IMR-90 (cell line): ENCODE data around the gene NLRC5. TPM values are rescaled to one million over a fixed set of nuclear protein-coding genes. Genes with fewer than 3 reads are reported as not detected.

ENCODE experiments used
- ATAC-seq: fragments of 200-7000 bp; cut with Tn5 transposase; 2 replicates; pipeline ENCODE4 v1.9.1; 2020; ENCODE audit warnings: low read depth, mild to moderate bottlenecking, moderate library complexity
- BruUV-seq: library from RNA; stranded (reverse); fragments of 400-500 nt; replicated peaks from 2 replicates; lab custom pipeline; 2021; lab: Mats Ljungman, UMichigan
- CTCF ChIA-PET: fragments of 300-600 bp; formaldehyde crosslinking; extraction: SDS; loops from one replicate; lab custom pipeline; 2021; ENCODE audit warnings: antibody characterized with exemption; lab: Yijun Ruan, JAX
- POLR2A ChIA-PET: fragments of 300-600 bp; sonication (Branson Sonifier 250); formaldehyde crosslinking; loops from one replicate; lab custom pipeline; 2022; ENCODE audit warnings: antibody characterized with exemption; ENCODE audit not compliant: unreplicated experiment; lab: Charles Lee
- DNase-seq: peaks from one replicate; pipeline ENCODE4 v3.0.0; 2013
- H2AFZ ChIP-seq: replicated peaks from 2 replicates; pipeline ENCODE3; 2013; ENCODE audit warnings: low read length, mild to moderate bottlenecking; ENCODE audit not compliant: poor library complexity
- H2AK5ac ChIP-seq: 2 replicates; pipeline ENCODE4 v1.6.1; 2013; ENCODE audit warnings: low read depth, low read length, inconsistent platforms
- H2AK9ac ChIP-seq: replicated peaks from 2 replicates; pipeline ENCODE3; 2013; ENCODE audit warnings: mild to moderate bottlenecking, low read depth, low read length, moderate library complexity; ENCODE audit not compliant: poor library complexity
- H2BK120ac ChIP-seq: 2 replicates; pipeline ENCODE4 v1.6.1; 2013; ENCODE audit warnings: low read depth, low read length, inconsistent platforms
- H2BK15ac ChIP-seq: 3 replicates; pipeline ENCODE4 v1.6.1; 2013; ENCODE audit warnings: low read depth, low read length, inconsistent platforms
- H2BK20ac ChIP-seq: 2 replicates; pipeline ENCODE4 v1.6.1; 2013; ENCODE audit warnings: low read depth, mild to moderate bottlenecking, inconsistent platforms, low read length, moderate library complexity
- H2BK5ac ChIP-seq: 2 replicates; pipeline ENCODE4 v1.6.1; 2013; ENCODE audit warnings: mild to moderate bottlenecking, low read depth, low read length, inconsistent platforms; ENCODE audit not compliant: poor library complexity, severe bottlenecking
- H3K14ac ChIP-seq: replicated peaks from 2 replicates; pipeline ENCODE4 v1.6.1; 2013; ENCODE audit warnings: low read depth, low read length, inconsistent platforms
- H3K18ac ChIP-seq: 2 replicates; pipeline ENCODE4 v1.6.1; 2013; ENCODE audit warnings: low read depth, low read length, control low read depth
- H3K23ac ChIP-seq: 2 replicates; pipeline ENCODE4 v1.6.1; 2013; ENCODE audit warnings: low read depth, low read length, inconsistent platforms
- H3K27ac ChIP-seq: 2 replicates; pipeline ENCODE4 v1.5.1; 2013; ENCODE audit warnings: mild to moderate bottlenecking, control low read depth, low read length; ENCODE audit not compliant: insufficient read depth
- H3K27me3 ChIP-seq: 2 replicates; pipeline ENCODE4 v1.6.1; 2013; ENCODE audit warnings: low read length; ENCODE audit not compliant: control insufficient read depth, insufficient read depth
- H3K36me3 ChIP-seq: 2 replicates; pipeline ENCODE4 v1.6.1; 2013; ENCODE audit warnings: low read length, mixed read lengths; ENCODE audit not compliant: control insufficient read depth, insufficient read depth
- H3K4ac ChIP-seq: 2 replicates; pipeline ENCODE4 v1.6.1; 2013; ENCODE audit warnings: low read depth, low read length, inconsistent platforms
- H3K4me1 ChIP-seq: 2 replicates; pipeline ENCODE4 v1.6.1; 2013; ENCODE audit warnings: low read length, mixed read lengths; ENCODE audit not compliant: control insufficient read depth, insufficient read depth
- H3K4me2 ChIP-seq: 2 replicates; pipeline ENCODE4 v1.6.1; 2013; ENCODE audit warnings: low read depth, mild to moderate bottlenecking, control low read depth, low read length, moderate library complexity
- H3K4me3 ChIP-seq: 2 replicates; pipeline ENCODE4 v1.5.1; 2013; ENCODE audit warnings: low read depth, mild to moderate bottlenecking, control low read depth, low read length, moderate library complexity; ENCODE audit not compliant: insufficient read depth
- H3K56ac ChIP-seq: 2 replicates; pipeline ENCODE4 v1.6.1; 2013; ENCODE audit warnings: low read length, inconsistent platforms; ENCODE audit not compliant: insufficient read depth; ENCODE audit errors: extremely low read depth
- H3K79me1 ChIP-seq, 2 experiments: 2 replicates each; pipeline ENCODE4 v1.6.1; 2013; ENCODE audit warnings: low read length in 2 of 2, inconsistent platforms in 1 of 2, low read depth in 1 of 2
- H3K9ac ChIP-seq: 2 replicates; pipeline ENCODE4 v1.6.1; 2013; ENCODE audit warnings: low read depth, low read length, control low read depth
- H3K9me1 ChIP-seq: 2 replicates; pipeline ENCODE4 v1.6.1; 2013; ENCODE audit warnings: low read length, inconsistent platforms; ENCODE audit not compliant: insufficient read depth
- H3K9me3 ChIP-seq: 2 replicates; pipeline ENCODE4 v1.6.1; 2013; ENCODE audit warnings: low read length; ENCODE audit not compliant: control insufficient read depth, insufficient read depth
- H4K20me1 ChIP-seq: 2 replicates; pipeline ENCODE4 v1.6.1; 2013; ENCODE audit warnings: low read length, inconsistent platforms; ENCODE audit not compliant: insufficient read depth
- H4K5ac ChIP-seq: 2 replicates; pipeline ENCODE4 v1.6.1; 2013; ENCODE audit warnings: mild to moderate bottlenecking, low read depth, low read length, control low read depth
- H4K8ac ChIP-seq, 2 experiments: 2 replicates each; pipeline ENCODE4 v1.6.1; 2013; ENCODE audit warnings: low read depth in 2 of 2, low read length in 2 of 2, control low read depth in 1 of 2, inconsistent platforms in 1 of 2
- H4K91ac ChIP-seq: 2 replicates; pipeline ENCODE4 v1.6.1; 2013; ENCODE audit warnings: low read depth, low read length, inconsistent platforms; ENCODE audit not compliant: insufficient read depth
- CEBPB ChIP-seq: IDR thresholded peaks from 2 replicates; pipeline ENCODE4 v1.6.1; 2012; ENCODE audit warnings: low read depth, low read length, improper control_type of control experiment
- CHD1 ChIP-seq: IDR thresholded peaks from 2 replicates; pipeline ENCODE4 v1.6.1; 2012; ENCODE audit warnings: low read depth, low read length, improper control_type of control experiment
- FOS ChIP-seq: fragments of 150-350 bp; IDR thresholded peaks from 2 replicates; pipeline ENCODE4 v1.6.1; 2016; ENCODE audit warnings: low read depth, low read length
- NFE2L2 ChIP-seq: fragments of 150-350 bp; IDR thresholded peaks from 2 replicates; pipeline ENCODE4 v1.6.1; 2016; ENCODE audit warnings: low read depth, mild to moderate bottlenecking, low read length
- RCOR1 ChIP-seq: IDR thresholded peaks from 2 replicates; pipeline ENCODE4 v1.6.1; 2012; ENCODE audit warnings: mild to moderate bottlenecking, low read length, improper control_type of control experiment; ENCODE audit not compliant: insufficient replicate concordance
- RFX5 ChIP-seq: IDR thresholded peaks from 2 replicates; pipeline ENCODE4 v1.8.0; 2012; ENCODE audit warnings: low read depth, mild to moderate bottlenecking, low read length, moderate library complexity
- SMC3 ChIP-seq: fragments of 150-350 bp; IDR thresholded peaks from 2 replicates; pipeline ENCODE4 v1.6.1; 2016; ENCODE audit warnings: low read depth, mild to moderate bottlenecking, antibody characterized with exemption, low read length, moderate library complexity
- WGBS, 2 experiments: methylation state at CpG; one replicate each; pipeline versions ENCODE4 v1.1.5 to v1.1.7; 2013; ENCODE audit warnings: missing lambda C conversion rate in 2 of 2; ENCODE audit not compliant: insufficient read length in 1 of 2; ENCODE audit errors: extremely low coverage in 2 of 2; 5-methylcytosine and 5-hydroxymethylcytosine counted together
- dilution Hi-C: fragments of 300-500 bp; cut with HindIII; formaldehyde crosslinking; loops from one replicate; pipeline ENCODE4 v1.14.3; 2018; ENCODE audit warnings: low sequenced_read_pairs; ENCODE audit not compliant: unreplicated experiment
- in situ Hi-C: fragments of 300-500 bp; cut with MboI; formaldehyde crosslinking; loops from 3 replicates; pipeline ENCODE4 v1.14.3; 2019; ENCODE audit warnings: low sequenced_read_pairs, inconsistent platforms, mixed read lengths
- intact Hi-C: fragments of 100-400 bp; cut with micrococcal nuclease; formaldehyde crosslinking; loops from 2 replicates; pipeline ENCODE4 v1.10.0; 2022
- polyA plus RNA-seq, 3 experiments: library from polyadenylated mRNA; depleted of rRNA; stranded (reverse); fragments of >200 nt; gene quantifications; 2 replicates each; pipeline ENCODE4 v1.2.3, GENCODE V29; 2012; ENCODE audit warnings: low replicate concordance in 1 of 3
- total RNA-seq: library from RNA; depleted of rRNA; stranded (reverse); fragments of >200 nt; gene quantifications from 2 replicates; pipeline ENCODE4 v1.2.3, GENCODE V29; 2012
- TF ChIP-seq, protein P1 (sequence below): conservative IDR thresholded peaks from 2 replicates; pipeline ENCODE4 v1.5.1; 2012; ENCODE audit warnings: mild to moderate bottlenecking, low read depth, low read length, improper control_type of control experiment
- TF ChIP-seq, protein P2 (sequence below): fragments of 150-350 bp; IDR thresholded peaks from 2 replicates; pipeline ENCODE4 v1.6.1; 2017; ENCODE audit warnings: mild to moderate bottlenecking, antibody characterized with exemption, low read length, low read depth

The NLRC5 gene
- total and polyA plus RNA-seq, 2 of the 4 experiments (the other 2 are of a cell fraction): 9.1 to 14.9 TPM

DNA sequence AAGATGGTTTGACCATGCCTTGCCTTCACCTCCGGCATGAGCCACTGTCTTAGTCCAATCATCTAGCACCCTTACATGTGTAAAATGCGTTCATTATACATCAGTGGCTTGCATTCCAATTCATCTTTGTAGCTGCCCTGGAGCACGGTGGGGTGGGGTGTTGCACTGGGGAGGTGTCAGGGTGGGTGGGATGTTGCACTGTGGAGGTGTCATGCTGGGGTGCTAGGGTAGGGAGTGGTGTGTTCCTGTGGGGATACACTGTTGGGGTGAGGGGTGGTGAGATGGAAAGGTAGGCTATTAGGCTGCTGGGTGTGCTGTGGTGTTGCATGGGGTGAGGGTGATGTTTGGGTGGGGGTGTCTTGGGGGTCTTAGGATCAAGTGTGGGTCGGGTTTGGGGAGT lies 47.0 kb downstream of the NLRC5 start:
- ATAC-seq: no peak

More for the DNA sequence above, 47.0 kb downstream of the NLRC5 start:
- H3K56ac ChIP-seq: no peak overlapping the region
- TF ChIP-seq RFX5: no peak
- TF ChIP-seq, protein P1, sequence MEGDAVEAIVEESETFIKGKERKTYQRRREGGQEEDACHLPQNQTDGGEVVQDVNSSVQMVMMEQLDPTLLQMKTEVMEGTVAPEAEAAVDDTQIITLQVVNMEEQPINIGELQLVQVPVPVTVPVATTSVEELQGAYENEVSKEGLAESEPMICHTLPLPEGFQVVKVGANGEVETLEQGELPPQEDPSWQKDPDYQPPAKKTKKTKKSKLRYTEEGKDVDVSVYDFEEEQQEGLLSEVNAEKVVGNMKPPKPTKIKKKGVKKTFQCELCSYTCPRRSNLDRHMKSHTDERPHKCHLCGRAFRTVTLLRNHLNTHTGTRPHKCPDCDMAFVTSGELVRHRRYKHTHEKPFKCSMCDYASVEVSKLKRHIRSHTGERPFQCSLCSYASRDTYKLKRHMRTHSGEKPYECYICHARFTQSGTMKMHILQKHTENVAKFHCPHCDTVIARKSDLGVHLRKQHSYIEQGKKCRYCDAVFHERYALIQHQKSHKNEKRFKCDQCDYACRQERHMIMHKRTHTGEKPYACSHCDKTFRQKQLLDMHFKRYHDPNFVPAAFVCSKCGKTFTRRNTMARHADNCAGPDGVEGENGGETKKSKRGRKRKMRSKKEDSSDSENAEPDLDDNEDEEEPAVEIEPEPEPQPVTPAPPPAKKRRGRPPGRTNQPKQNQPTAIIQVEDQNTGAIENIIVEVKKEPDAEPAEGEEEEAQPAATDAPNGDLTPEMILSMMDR: no peak
- TF ChIP-seq NFE2L2: no peak
- TF ChIP-seq, protein P2, sequence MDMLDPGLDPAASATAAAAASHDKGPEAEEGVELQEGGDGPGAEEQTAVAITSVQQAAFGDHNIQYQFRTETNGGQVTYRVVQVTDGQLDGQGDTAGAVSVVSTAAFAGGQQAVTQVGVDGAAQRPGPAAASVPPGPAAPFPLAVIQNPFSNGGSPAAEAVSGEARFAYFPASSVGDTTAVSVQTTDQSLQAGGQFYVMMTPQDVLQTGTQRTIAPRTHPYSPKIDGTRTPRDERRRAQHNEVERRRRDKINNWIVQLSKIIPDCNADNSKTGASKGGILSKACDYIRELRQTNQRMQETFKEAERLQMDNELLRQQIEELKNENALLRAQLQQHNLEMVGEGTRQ: no peak
- no peak for TF ChIP-seq RCOR1
- no peak for TF ChIP-seq SMC3
- no peak for TF ChIP-seq FOS
- TF ChIP-seq CHD1: no peak
- no peak for TF ChIP-seq CEBPB
- no peak for DNase-seq
- H2BK120ac ChIP-seq: no peak overlapping the region
- H3K9me3 ChIP-seq: no peaks in the 10 kb centered on the region; the same call in 1 of the 2 replicates
- no peak overlapping the region for H2BK20ac ChIP-seq
- H3K9me1 ChIP-seq: peaks cover 25% of the 10 kb centered on the region
- no peak overlapping the region for H3K4ac ChIP-seq
- peaks cover 0 to 11% of the 10 kb centered on the region in 2 experiments; a peak in 2 of 4 replicates for H3K79me1 ChIP-seq
- H4K20me1 ChIP-seq: no peaks in the 10 kb centered on the region
- no peak overlapping the region for H2AK5ac ChIP-seq
- H3K14ac ChIP-seq: no peak overlapping the region
- no peak overlapping the region for H3K9ac ChIP-seq
- H3K27me3 ChIP-seq: no peaks in the 10 kb centered on the region
- H3K27ac ChIP-seq: no peak overlapping the region
- dilution Hi-C loops (no loop called here), in situ Hi-C loops (no loop called here), intact Hi-C loops (no loop called here)
- no peak overlapping the region for H4K5ac ChIP-seq
- no peak overlapping the region for H4K91ac ChIP-seq
- no CpG with 5 or more reads among the region's 4 CpGs for WGBS, 2 experiments
- no peak overlapping the region for H3K4me3 ChIP-seq
- no peak overlapping the region for H2BK5ac ChIP-seq
- no peak overlapping the region for H3K4me2 ChIP-seq
- no peak overlapping the region for H2AK9ac ChIP-seq
- H4K8ac ChIP-seq: no peak overlapping the region
- BruUV-seq: no TSS peak
- peaks cover 20% of the 10 kb centered on the region for H3K36me3 ChIP-seq
- H2AFZ ChIP-seq: no peak overlapping the region
- no peak overlapping the region for H3K18ac ChIP-seq
- ChIA-PET POLR2A (no interaction called here), CTCF (no interaction called here)
- no peak overlapping the region for H3K23ac ChIP-seq
- H2BK15ac ChIP-seq: no peak overlapping the region
- H3K4me1 ChIP-seq: peaks cover 13% of the 10 kb centered on the region
